Neural progenitor cell (in vitro differentiated cells): ENCODE data around the gene NIN.

Experiments used
- CTCF ChIP-seq: fragments of 200-600 bp; sonication (generic); IDR thresholded peaks from 2 replicates; pipeline ENCODE4 v1.5.1; 2017; ENCODE audit warnings: antibody characterized with exemption, mild to moderate bottlenecking
- EZH2 ChIP-seq: fragments of 200-600 bp; sonication (generic); IDR thresholded peaks from 2 replicates; pipeline ENCODE4 v1.6.1; 2017; ENCODE audit warnings: antibody characterized with exemption, mild to moderate bottlenecking, moderate library complexity
- EZH2phosphoT487 ChIP-seq: fragments of 200-600 bp; sonication (generic); IDR thresholded peaks from 2 replicates; pipeline ENCODE4 v1.6.1; 2017; ENCODE audit warnings: antibody characterized with exemption

GRCh38 chr14:50756300-50756699 lies 74.7 kb downstream of the NIN start:
- TF ChIP-seq CTCF, result no peak
- TF ChIP-seq EZH2phosphoT487, result no peak
- no peak for TF ChIP-seq EZH2
